SKM-1 (cell line): ENCODE results near the gene EML5.

Experiments used
- DNase-seq: peaks from one replicate; lab custom pipeline; 2025; ENCODE audit not compliant: unreplicated experiment; lab: John Stamatoyannopoulos, UW

Gene EML5

DNA sequence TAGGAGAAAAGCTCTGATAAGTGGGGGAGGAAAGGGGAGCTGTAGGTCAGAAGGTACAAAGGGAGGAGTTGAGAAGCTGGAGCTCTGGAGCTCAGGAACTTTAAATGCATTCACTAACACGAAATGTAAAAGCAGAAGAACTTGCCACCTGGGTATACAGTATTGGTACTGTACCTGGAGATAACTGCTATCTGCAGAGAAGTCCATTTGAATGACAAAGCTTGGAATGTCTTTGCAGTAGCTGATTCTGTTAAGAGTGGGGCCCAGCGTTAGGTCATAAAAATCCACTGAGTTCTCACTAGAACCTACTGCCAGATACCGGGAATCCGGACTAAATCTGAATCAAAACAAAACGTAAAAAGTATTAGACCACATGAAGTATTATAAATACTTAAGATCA lies 174.3 kb downstream of the EML5 start:
- DNase-seq: no peak

DNA sequence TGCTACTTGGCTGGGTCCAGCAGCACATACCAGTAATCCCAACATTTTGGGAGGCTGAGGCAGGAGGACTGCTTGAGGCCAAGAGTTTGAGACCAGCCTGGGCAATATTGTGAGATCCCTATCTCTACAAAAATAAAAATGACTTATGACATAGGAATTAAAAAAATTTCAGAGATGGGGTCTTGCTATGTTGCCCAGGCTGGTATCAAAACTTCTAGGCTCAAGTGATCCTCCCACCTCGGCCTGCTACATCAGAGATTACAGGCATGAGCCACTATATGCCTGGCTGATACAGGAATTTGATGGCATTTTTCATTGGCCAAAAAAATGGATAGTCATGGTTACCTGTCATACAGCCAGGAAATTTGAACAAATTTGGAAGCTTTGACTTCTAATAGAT lies 175.3 kb downstream of the EML5 start:
- DNase-seq: no peak

DNA sequence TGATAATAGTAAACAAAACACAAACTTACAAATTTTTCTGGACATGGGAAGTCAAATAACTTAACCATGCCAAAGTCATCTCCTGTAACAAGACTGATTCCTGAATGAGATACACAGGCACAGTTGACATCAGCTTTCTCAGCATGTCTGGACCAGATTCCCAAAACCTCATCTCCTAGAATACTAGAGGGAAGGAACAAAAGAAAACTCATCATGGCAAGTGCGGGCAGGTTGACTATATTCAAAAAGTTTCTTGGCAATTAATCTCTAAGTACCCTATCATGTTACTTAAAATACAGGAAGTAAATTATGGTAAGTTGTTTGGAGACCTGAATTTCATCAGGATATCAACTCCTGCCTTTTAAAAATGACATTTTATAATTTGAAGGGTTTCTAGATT lies 176.1 kb downstream of the EML5 start:
- no peak for DNase-seq

DNA sequence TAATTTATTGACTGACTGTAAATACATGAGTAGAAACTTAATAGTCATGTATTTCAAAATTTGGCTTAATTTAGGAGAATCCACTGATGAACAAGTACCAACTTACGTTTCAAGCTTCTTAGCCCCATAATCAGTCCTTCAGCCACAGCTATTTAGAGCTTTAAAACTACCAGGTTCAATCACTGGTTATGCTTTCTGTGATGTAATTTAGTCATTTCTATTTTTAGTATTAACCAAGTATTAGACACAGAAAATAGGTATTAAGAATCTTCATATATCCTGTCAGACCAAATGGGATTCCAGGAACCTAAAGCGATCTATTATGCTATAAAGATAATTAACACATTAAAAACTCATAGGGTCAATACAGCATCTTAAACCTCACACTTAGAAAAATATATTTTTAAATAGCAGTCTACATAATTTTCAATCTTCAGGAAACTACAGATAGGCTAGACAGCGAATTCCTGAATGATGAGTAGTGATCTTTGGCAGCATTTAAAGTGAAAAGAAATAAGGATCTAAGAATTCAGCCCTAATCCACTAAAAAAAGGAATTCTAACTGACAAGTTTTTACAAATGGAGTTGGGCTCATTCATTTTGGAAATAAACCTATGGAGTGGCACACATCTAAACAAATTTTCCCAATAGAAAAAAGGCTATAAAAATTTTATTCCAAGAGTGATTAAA lies 178.4 kb downstream of the EML5 start:
- no peak for DNase-seq

DNA sequence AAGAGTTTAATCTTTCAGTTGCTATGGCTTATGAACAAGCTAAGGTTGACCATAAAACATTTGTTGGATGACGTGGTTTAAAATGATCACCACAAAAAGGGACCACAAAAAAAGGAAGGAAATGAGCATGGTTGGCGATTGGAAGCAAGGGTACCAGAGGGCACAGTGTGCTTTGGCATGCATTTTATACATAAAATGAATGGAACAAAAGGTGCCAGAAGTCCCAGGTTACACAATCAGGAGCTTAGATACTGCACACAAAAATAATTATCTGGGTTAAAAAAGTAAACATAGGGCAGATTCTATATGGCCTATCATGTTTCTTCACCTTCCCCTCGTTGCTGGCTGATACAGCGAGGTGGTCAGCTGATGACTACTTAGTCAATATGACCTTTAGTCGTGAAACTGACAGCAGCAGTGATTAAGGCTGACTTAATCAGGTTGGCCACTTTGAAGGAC lies 179.2 kb downstream of the EML5 start:
- no peak for DNase-seq

DNA sequence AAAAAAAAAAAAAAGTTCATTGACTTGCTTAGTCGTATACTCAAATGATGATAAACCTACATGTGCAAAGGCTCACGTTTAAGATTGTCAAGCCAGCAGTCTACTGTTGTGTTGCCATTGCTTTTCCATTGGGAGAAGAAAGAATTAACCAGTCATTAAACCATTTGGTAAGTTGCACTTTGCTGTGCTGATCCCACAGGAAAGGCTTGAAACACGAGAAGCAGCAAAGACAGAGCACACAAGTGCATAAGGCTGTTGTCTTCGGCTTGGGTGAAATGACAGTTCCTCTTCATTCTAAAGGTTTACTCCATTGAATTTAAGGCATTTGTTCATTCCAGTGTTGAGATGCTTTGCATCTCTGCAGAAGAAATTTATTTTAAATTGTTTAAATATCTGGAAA lies 179.8 kb downstream of the EML5 start:
- DNase-seq: no peak

DNA sequence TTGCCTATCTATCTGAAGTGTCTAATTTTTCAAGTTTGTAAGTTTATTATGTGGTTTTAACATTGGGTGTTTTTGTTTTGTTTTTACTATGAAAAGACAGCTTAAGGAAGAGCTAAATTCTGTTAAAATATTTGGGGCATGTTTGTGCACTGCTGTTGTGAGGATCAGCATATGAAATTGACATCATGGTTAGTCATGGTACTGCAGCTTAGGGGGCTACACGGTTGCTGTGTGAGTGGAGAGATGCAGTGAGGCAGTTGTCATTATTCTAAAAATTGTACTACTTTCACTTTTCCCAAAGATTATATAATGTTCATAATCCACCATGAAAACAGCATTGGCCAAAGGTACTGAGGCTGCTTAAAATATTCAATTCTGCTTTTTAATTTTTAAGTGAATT lies 180.9 kb downstream of the EML5 start:
- DNase-seq: no peak

DNA sequence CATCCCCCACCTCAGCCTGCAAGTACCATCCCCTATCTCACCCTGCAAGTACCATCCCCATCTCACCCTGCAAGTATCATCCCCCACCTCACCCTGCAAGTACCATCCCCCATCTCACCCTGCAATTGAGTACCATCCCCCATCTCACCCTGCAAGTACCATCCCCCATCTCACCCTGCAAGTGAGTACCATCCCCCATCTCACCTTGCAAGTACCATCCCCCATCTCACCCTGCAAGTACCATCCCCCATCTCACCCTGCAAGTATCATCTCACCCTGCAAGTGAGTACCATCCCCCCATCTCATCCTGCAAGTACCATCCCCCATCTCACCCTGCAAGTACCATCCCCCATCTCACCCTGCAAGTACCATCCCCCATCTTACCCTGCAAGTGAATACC lies 184.9 kb downstream of the EML5 start:
- no peak for DNase-seq

DNA sequence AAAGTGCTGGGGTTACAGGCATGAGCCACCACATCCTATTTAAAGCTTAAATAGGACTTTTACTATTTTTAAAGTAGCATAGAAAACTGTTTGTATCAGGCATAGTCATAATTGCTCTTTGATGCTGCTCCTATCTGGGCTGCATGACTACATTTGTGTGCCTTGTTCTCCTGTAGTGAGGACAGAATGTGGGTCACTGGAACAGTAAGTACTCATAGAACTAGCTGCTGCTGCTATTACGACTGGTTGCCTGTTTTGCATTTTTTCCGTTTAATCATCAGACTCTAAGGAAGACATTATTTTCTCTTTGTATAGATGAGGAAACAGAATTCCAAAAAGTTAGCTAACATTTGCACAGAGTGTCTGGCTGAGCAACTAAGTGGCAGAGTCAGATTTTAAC lies 187.2 kb downstream of the EML5 start:
- no peak for DNase-seq

DNA sequence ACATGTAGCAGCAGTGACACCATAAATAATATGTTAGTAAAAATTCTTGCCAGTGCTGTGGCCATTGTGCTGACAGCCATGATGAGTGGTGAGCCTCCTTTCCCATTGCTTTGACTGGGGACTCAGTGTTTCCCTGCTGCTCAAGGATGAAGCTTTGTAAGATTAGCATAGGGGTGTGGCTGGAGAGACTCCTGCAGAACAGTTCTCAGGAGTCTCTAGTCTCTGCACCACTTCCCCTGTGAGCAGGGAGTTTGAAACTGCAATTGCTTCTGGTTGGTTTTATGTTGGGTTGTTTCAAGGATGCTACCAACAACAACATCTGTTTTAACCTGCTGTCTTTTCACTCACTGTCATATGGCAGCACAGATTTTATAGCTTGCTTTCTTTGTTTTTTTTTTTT lies 188.5 kb downstream of the EML5 start:
- no peak for DNase-seq

DNA sequence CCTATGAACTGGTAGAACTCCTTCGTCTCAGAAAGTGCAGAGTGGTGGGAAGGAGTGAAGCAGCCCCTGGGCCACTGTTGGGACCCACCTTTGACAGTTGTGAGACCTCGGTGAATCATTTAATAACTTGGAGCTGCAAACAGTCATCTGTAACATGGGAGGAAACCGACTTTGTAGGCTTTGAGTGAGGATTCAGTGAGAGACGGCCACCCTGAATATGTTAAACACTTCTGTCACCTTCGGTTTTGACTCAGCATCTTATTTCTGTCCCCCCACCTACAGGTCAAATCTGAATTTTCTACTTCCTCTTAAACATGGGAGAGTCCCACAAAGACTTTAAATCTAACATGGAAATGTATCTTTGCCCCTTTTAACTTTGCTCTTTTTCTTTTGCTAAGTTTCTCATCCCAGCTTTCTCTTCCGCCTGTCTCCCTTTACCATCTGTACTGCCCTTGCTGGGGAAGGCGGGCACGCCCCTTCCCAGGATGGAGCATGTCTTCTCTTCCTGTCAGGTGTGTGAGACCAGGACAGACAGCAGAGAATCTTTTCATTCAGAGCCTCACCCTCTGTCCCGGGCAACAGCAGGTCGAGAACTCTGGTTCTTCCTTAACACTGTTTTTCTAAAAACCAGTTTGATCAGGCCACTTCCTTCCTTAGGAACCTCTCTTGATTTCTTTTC lies 192.9 kb downstream of the EML5 start:
- DNase-seq: no peak

DNA sequence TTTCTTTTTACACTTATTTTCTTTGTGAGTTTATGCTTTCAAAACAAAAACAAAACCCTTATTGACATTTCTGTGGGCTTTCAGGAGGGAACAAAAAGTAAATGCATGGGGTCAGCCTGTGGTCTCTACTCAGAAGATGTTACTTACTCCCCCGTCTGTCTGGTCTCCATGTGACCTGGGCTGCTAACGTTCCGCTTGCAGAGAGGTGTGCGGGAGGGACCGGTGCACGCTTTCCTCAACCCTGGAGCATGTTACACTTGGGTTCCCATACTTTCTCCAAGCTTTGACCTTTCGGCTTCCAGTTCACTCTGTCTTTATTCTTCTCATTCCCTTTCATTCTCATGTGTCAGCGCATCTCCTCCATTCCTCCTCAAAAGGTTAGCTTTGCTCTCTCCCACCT lies 193.4 kb downstream of the EML5 start:
- no peak for DNase-seq

DNA sequence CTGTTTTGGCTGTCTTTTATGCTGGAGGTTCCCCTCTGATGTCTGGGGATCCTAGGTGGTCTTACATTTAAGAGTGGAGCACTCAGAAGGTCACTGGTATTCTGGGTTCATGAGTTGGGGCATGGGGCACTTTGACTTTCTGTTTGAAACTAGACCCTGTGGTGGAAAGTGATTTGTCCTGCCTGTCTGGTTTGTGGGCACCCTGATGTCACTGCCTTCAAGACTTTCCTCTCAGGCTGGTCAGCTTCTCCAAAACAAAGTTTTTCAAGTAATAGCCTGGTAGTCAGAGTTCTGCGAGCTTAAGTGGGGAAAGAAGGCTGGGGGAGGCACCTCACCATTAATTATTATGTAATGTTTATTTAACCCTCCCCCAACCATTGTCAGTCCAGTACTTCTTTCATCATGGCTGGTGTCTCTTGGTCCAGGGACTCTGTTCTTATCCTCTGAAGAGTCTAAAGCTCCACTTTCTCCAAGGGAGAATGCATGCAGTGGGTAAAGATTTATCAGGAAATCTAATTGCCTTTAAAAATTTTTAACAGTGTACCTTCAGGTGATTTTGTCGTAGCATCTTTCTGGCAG lies 194.6 kb downstream of the EML5 start:
- DNase-seq: no peak

DNA sequence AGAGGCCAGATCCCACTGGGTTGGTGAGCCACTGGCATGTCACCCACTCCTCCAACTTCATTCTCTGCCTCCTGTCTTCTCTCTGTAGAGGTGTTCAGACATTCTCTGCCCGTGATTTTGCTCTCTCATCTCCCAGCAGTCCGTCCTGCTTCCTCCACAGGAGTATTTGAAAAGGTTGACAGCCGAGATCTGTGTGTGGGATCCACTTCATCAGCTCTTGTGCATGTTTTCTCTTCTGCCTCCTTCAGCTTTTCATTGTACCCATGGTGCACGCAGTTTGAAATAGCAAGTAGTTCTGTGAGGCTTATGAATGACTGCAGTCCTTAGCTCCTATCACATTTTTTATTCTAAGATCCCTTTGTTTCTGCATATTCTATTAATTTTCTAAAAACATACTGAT lies 195.2 kb downstream of the EML5 start:
- DNase-seq: no peak

DNA sequence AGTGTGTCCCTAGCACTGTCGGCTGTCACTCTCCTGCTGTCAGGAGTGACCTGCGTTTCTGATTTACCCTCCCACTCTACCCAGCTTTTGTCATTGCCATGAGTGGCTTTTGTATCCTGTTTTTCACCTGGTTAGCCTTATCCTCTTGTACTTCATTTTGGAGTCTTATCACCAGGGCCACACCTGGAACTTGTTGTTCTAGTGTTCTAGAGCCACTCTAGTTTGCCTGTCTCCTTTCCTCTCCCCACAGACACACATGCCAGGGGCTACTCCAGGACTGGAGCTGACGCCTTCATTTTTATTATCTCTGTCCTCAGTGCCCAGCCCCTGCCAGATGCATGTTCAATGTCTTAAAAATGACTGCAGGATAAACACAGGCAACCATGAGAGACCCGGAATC lies 195.7 kb downstream of the EML5 start:
- no peak for DNase-seq

DNA sequence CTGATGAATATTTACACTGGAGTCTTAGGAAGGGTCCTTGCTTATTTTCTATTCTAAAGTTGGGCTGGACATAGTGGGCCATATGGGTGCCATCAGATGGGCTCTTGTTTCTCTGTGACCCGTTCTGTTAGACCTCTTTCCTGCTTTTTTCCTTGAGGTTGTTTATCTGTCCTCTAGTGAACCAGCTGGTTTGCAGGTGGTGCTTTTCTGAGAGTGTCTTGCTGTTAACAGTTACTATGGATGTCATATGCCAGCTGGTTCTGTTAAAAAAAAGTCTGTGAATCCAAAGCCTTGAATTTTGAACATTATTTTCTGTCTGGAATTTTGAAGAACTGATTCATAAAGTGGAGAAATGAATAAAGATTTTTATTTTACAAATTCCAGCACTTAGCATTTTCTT lies 200.7 kb downstream of the EML5 start:
- DNase-seq: no peak

DNA sequence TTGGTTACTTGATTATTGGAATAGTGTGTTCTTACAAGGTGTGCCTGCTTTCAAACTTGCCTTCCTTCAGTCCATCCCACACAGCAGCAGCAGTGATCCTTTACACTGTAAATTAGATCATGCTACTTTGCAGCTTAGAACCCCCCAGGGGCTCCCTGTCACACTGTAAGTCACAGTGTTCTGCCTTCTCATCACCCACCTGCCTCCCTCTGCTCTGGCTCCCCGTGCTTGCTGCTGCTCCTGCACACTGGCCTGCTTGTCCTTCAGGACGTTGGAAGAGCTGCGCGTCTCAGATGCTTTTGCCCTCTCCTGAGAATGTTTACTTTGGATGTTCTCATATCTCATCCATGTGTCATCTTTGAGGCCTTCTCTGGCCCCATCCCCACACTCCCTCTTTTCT lies 202.6 kb downstream of the EML5 start:
- DNase-seq: no peak

DNA sequence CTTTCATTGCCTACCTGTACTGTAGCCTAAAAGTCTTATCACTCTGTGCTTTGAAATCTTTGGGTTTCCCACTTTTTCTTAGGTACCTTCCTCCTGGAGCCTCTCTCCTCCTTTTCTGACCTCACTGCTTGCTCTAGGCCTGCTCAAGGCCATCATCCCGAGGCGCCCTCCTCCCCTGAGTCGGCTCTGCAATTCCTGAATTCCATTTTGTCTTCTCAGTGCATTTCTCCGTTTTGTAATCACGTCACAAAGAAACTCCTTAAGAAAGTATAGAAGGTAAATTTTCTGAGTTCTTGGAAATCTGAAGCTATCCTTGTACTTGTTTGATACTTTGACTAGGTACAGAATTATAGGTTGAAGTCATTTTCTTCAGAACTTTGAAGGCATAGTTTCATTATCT lies 204.7 kb downstream of the EML5 start:
- DNase-seq: no peak

DNA sequence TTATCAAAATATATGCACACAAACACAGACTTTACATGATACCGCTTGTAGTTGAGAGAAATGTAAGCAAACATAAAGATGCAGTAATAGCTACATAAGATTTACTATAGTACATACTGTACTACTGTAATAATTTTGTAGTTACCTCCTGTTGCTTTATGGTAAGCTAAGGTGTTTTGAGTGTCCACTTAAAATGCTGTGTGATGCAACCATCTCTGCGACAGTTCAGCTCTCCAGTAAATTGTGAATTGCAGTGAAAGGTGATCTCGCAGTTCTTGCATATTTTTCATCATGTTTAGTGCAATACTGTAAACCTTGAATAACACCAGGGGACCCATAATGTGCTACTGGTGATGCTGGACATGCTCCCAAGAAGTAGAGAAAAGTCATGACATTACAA lies 208.3 kb downstream of the EML5 start:
- no peak for DNase-seq

DNA sequence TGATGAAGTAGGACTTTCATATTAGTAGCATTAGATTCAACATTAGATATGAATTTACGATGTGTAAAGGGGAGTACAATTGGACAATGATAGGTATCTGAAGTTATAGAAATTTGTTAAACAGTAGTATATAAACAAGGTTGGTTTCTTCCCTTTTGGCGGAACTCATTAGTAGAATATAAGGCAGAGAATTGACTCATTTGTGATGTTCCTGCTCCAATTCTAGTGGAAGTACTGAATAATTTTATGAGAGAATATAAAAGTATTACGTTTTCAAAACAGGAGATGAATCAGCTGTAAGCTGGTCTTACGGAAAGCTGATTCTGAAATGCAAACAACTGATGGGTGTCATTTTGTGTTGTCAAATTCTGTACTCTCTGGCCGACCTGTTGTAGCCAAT lies 216.5 kb downstream of the EML5 start:
- no peak for DNase-seq

DNA sequence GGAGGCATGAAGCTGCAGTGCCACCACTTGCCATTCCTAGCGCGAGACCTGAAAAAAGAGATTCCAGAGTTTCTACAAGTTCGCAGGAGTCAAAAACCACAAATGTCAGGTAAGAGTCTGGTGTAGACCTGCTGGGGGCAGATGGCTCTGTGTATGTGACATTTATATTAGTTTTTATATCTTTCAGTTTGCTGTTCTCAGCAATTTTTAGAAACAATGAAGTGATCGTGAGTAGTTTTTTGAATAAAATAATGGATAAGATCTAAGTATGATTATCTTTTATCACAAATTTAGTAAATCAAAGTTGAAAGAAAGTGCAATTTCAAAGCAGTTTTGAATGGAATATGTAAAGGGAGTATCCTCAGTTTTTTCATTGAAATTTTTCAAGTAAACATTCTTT lies 220.6 kb downstream of the EML5 start:
- DNase-seq: no peak

DNA sequence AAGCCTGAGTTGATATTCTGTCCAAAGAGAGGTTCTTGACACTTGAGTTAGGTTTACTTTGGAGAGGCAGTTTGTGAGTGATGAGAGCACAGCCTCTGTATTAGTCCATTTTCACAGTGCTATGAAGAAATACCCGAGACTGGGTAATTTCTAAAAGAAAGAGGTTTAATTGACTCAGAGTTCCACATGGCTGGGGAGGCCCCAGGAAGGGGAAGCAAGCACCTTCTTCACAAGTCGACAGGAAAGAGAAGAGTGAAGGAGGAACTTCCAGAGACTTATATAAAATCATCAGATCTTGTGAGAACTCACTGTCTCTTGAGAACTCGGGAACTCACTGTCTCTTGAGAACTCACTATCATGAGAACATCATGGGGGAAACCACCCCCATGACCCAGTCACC lies 224.6 kb downstream of the EML5 start:
- no peak for DNase-seq

DNA sequence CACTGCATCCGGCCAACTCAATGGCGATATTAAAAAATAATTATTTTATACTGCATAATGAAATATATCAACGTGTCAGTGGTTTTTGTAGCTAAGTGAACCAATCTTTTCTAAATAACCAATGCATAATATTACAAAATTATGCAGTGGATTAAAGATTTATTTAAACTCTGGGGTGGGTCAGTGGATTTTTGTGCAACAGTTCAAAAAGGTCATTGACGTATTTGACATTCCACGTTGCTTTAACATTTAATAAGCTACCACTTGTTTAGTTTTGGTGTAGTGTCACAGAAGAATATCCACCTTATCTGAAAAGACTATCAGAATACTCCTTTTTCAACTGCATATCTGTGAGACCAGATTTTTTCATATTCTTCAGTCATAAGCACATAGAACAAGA lies 227.3 kb downstream of the EML5 start:
- DNase-seq: no peak
